ENCODE results near the gene RHOA. TPM values are rescaled to one million over a fixed set of nuclear protein-coding genes. Genes with fewer than 3 reads are reported as not detected.

The RHOA gene
- total RNA-seq, 1 experiment from 2014 or later = 435 TPM

Other genes with a start within 250 kb of the RHOA start
- gene CCDC71, start 245.6 kb downstream of the RHOA start, total RNA-seq (2014; rRNA removed; shearing (Covaris generic); ENCODE audit: low replicate concordance) = 22.9 and 31.2 TPM in 2 replicates
- gene KLHDC8B, start 240.4 kb downstream of the RHOA start, total RNA-seq (2014; rRNA removed; shearing (Covaris generic); ENCODE audit: low replicate concordance) = 14.8 and 26.2 TPM in 2 replicates
- 0.14 TPM in 1 of 2 replicates, not detected in the other for gene C3orf62, start 134.7 kb downstream of the RHOA start, total RNA-seq (2014; rRNA removed; shearing (Covaris generic); ENCODE audit: low replicate concordance)
- gene USP4, start 71.9 kb downstream of the RHOA start, total RNA-seq (2014; rRNA removed; shearing (Covaris generic); ENCODE audit: low replicate concordance) = 22.6 and 32.2 TPM in 2 replicates
- gene GPX1, start 53.6 kb downstream of the RHOA start, total RNA-seq (2014; rRNA removed; shearing (Covaris generic); ENCODE audit: low replicate concordance) = 420 and 481 TPM in 2 replicates
- 23.8 and 28.5 TPM in 2 replicates for gene TCTA, start 447 bp upstream of the RHOA start, total RNA-seq (2014; rRNA removed; shearing (Covaris generic); ENCODE audit: low replicate concordance)
- not detected in 2 replicates for gene AMT, start 10.5 kb upstream of the RHOA start, total RNA-seq (2014; rRNA removed; shearing (Covaris generic); ENCODE audit: low replicate concordance)
- gene NICN1, start 17.3 kb upstream of the RHOA start, total RNA-seq (2014; rRNA removed; shearing (Covaris generic); ENCODE audit: low replicate concordance) = 6.0 and 6.9 TPM in 2 replicates
- 34.4 and 55.2 TPM in 2 replicates for gene DAG1, start 58.3 kb upstream of the RHOA start, total RNA-seq (2014; rRNA removed; shearing (Covaris generic); ENCODE audit: low replicate concordance)
- 0.03 TPM in 1 of 2 replicates, not detected in the other for gene BSN, start 142.5 kb upstream of the RHOA start, total RNA-seq (2014; rRNA removed; shearing (Covaris generic); ENCODE audit: low replicate concordance)

Measured in Caki2 (cell line).